ENCODE results near the gene MDN1.

- TF ChIP-seq CTCF (IDR thresholded peaks at IDR 0.05) (no peak), POLR2A (IDR thresholded peaks at IDR 0.05) (no peak)
Observed at GRCh38 chr6:89630488-89630887, 189.1 kb downstream of the MDN1 start.
